H1 (cell line): ENCODE measurements around the gene CRPPA. TPM values are rescaled to one million over a fixed set of nuclear protein-coding genes. Genes with fewer than 3 reads are reported as not detected.
"Not testable (repeated sequence)": the region's sequence is repeated elsewhere in the genome, so short reads cannot be mapped to it uniquely, and the experiment has no call there.

Experiments
- CTCF ChIA-PET: fragments of 300-600 bp; sonication (Branson Sonifier 250); formaldehyde crosslinking; loops from one replicate; lab custom pipeline; 2021; ENCODE audit not compliant: partially characterized antibody; lab: Charles Lee
- POLR2A ChIA-PET: fragments of 300-600 bp; sonication (Branson Sonifier 250); formaldehyde crosslinking; loops from one replicate; lab custom pipeline; 2021; ENCODE audit warnings: inconsistent platforms; ENCODE audit not compliant: partially characterized antibody; lab: Charles Lee
- DNase-seq, 2 experiments: peaks; one replicate each; pipeline versions ENCODE4 v3.0.0 to v3.0.0-alpha.2; 2010 to 2022; ENCODE audit warnings: low spot score in 2 of 2, low read depth in 1 of 2, mixed read lengths in 1 of 2
- FAIRE-seq: peaks from 2 replicates; lab custom pipeline; 2011; peaks lifted over from hg19 to GRCh38; lab: Jason Lieb, UNC
- H2AFZ ChIP-seq: 2 replicates; pipeline ENCODE4 v1.8.1; 2012; ENCODE audit warnings: low read length, inconsistent platforms
- H2AK5ac ChIP-seq: 2 replicates; pipeline ENCODE4 v1.6.1; 2013; ENCODE audit warnings: low read depth, low read length
- H2BK120ac ChIP-seq: replicated peaks from 2 replicates; pipeline ENCODE3; 2013; ENCODE audit warnings: low read depth, low read length, inconsistent platforms
- H2BK12ac ChIP-seq: 2 replicates; pipeline ENCODE4 v1.6.1; 2013; ENCODE audit warnings: low read depth, low read length
- H2BK15ac ChIP-seq: 2 replicates; pipeline ENCODE4 v1.6.1; 2013; ENCODE audit warnings: low read length
- H2BK20ac ChIP-seq: 2 replicates; pipeline ENCODE4 v1.6.1; 2013; ENCODE audit warnings: low read length
- H2BK5ac ChIP-seq: 2 replicates; pipeline ENCODE4 v1.6.1; 2013; ENCODE audit warnings: low read depth, low read length
- H3K14ac ChIP-seq: 2 replicates; pipeline ENCODE4 v1.6.1; 2013; ENCODE audit warnings: inconsistent platforms; ENCODE audit not compliant: insufficient read length
- H3K18ac ChIP-seq: 2 replicates; pipeline ENCODE4 v1.6.1; 2013; ENCODE audit warnings: low read length; ENCODE audit errors: extremely low read depth
- H3K23ac ChIP-seq: 2 replicates; pipeline ENCODE4 v1.6.1; 2013; ENCODE audit warnings: inconsistent platforms; ENCODE audit not compliant: insufficient read length
- H3K23me2 ChIP-seq: 2 replicates; pipeline ENCODE4 v1.6.1; 2013; ENCODE audit warnings: low read depth, low read length
- H3K27ac ChIP-seq: 2 replicates; pipeline ENCODE4 v1.6.1; 2011; ENCODE audit warnings: low read depth, low read length, inconsistent platforms
- H3K27me3 ChIP-seq, 4 experiments: replicated peaks in 1 of 4; 1 replicate in 1 of 4; 2 replicates in 3 of 4; pipeline versions ENCODE4 v1.6.1 to v1.8.1; 2011 to 2013; ENCODE audit warnings: low read length in 3 of 4, mild to moderate bottlenecking in 3 of 4, inconsistent platforms in 2 of 4, mixed read lengths in 2 of 4, moderate library complexity in 1 of 4; ENCODE audit not compliant: control insufficient read depth in 3 of 4, insufficient read depth in 3 of 4; ENCODE audit errors: extremely low read depth in 1 of 4
- H3K36me3 ChIP-seq, 4 experiments: 2 replicates each; pipeline versions ENCODE4 v1.6.1 to v1.8.1; 2011 to 2013; ENCODE audit warnings: mild to moderate bottlenecking in 4 of 4, low read length in 3 of 4, moderate library complexity in 2 of 4, control low read depth in 1 of 4, inconsistent platforms in 1 of 4; ENCODE audit not compliant: insufficient read depth in 4 of 4, control insufficient read depth in 2 of 4
- H3K4ac ChIP-seq: replicated peaks from 2 replicates; pipeline ENCODE3; 2013; ENCODE audit warnings: low read length, low read depth, mixed read lengths, inconsistent platforms; ENCODE audit not compliant: insufficient read length
- H3K4me1 ChIP-seq, 4 experiments: replicated peaks in 1 of 4; 1 replicate in 1 of 4; 2 replicates in 3 of 4; pipeline versions ENCODE4 v1.6.1 to v1.8.1; 2011 to 2013; ENCODE audit warnings: low read length in 3 of 4, inconsistent platforms in 2 of 4, mixed read lengths in 1 of 4; ENCODE audit not compliant: insufficient read depth in 4 of 4, control insufficient read depth in 3 of 4
- H3K4me2 ChIP-seq, 2 experiments: 2 replicates each; pipeline versions ENCODE4 v1.6.1 to v1.8.1; 2011 to 2013; ENCODE audit warnings: low read depth in 2 of 2, low read length in 2 of 2, control low read depth in 1 of 2, inconsistent platforms in 1 of 2, mild to moderate bottlenecking in 1 of 2; ENCODE audit not compliant: insufficient read depth in 1 of 2
- H3K4me3 ChIP-seq, 4 experiments: fragments of 200-600, 300-600 bp in 1 of 4; sonication (generic), shearing (Covaris generic), sonication (Bioruptor Twin) in 1 of 4; 2 replicates each; pipeline versions ENCODE4 v1.5.1 to v1.8.1; 2011 to 2016; ENCODE audit warnings: low read length in 4 of 4, low read depth in 3 of 4, control low read depth in 2 of 4, inconsistent platforms in 2 of 4, mild to moderate bottlenecking in 2 of 4, mixed read lengths in 1 of 4, moderate library complexity in 1 of 4; ENCODE audit not compliant: insufficient read depth in 2 of 4; ENCODE audit errors: extremely low read depth in 1 of 4
- H3K56ac ChIP-seq: replicated peaks from 2 replicates; pipeline ENCODE3; 2013; ENCODE audit warnings: low read depth, mild to moderate bottlenecking, mixed read lengths, low read length, inconsistent platforms; ENCODE audit not compliant: insufficient read length
- H3K79me1 ChIP-seq: 2 replicates; pipeline ENCODE4 v1.6.1; 2013; ENCODE audit warnings: low read depth, low read length, control low read depth
- H3K79me2 ChIP-seq, 2 experiments: 2 replicates each; pipeline versions ENCODE4 v1.6.1 to v1.8.1; 2012 to 2013; ENCODE audit warnings: low read length in 2 of 2, mild to moderate bottlenecking in 2 of 2, inconsistent platforms in 1 of 2; ENCODE audit not compliant: insufficient read depth in 2 of 2, control insufficient read depth in 1 of 2
- H3K9ac ChIP-seq, 4 experiments: replicated peaks in 1 of 4; 1 replicate in 1 of 4; 2 replicates in 3 of 4; pipeline versions ENCODE4 v1.6.1 to v1.8.1; 2011 to 2013; ENCODE audit warnings: low read depth in 3 of 4, low read length in 3 of 4, control low read depth in 2 of 4, mild to moderate bottlenecking in 2 of 4, moderate library complexity in 2 of 4, inconsistent platforms in 1 of 4; ENCODE audit errors: extremely low read depth in 1 of 4
- H3K9me3 ChIP-seq, 2 experiments: 2 replicates each; pipeline versions ENCODE4 v1.6.1 to v1.8.1; 2012 to 2013; ENCODE audit warnings: mild to moderate bottlenecking in 2 of 2, moderate library complexity in 2 of 2, control low read depth in 1 of 2, inconsistent platforms in 1 of 2, low read depth in 1 of 2, low read length in 1 of 2, mixed read lengths in 1 of 2; ENCODE audit not compliant: insufficient read depth in 2 of 2
- H4K20me1 ChIP-seq, 2 experiments: replicated peaks in 1 of 2; 2 replicates each; pipeline versions ENCODE3 to v1.8.1; 2011 to 2013; ENCODE audit warnings: inconsistent platforms in 2 of 2, low read length in 2 of 2, mild to moderate bottlenecking in 1 of 2; ENCODE audit not compliant: insufficient read depth in 2 of 2, control insufficient read depth in 1 of 2
- H4K5ac ChIP-seq: 2 replicates; pipeline ENCODE4 v1.6.1; 2013; ENCODE audit warnings: low read length, low read depth, mixed read lengths, inconsistent platforms; ENCODE audit not compliant: insufficient read length
- H4K8ac ChIP-seq: 2 replicates; pipeline ENCODE4 v1.8.0; 2013; ENCODE audit warnings: mild to moderate bottlenecking, moderate library complexity, low read length, inconsistent platforms; ENCODE audit not compliant: insufficient read depth; ENCODE audit errors: extremely low read depth
- H4K91ac ChIP-seq: replicated peaks from 2 replicates; pipeline ENCODE3; 2013; ENCODE audit warnings: low read length, mixed read lengths, inconsistent platforms; ENCODE audit not compliant: insufficient read length
- NRF1 ChIP-seq: IDR thresholded peaks from 2 replicates; pipeline ENCODE4 v1.6.1; 2011; ENCODE audit warnings: mild to moderate bottlenecking, low read depth, low read length, improper control_type of control experiment
- SIRT6 ChIP-seq: IDR thresholded peaks from one replicate; pipeline ENCODE4 v1.7.1; 2012; ENCODE audit warnings: low read length, inconsistent platforms
- WGBS, 2 experiments: shearing (Covaris generic) in 1 of 2; methylation state at CpG; one replicate each; pipeline versions ENCODE4 v1.1.6 to v1.1.7; 2013 to 2015; ENCODE audit warnings: low lambda C conversion rate in 2 of 2, mixed read lengths in 2 of 2, inconsistent platforms in 1 of 2, low coverage in 1 of 2, missing lambda C conversion rate in 1 of 2; ENCODE audit not compliant: insufficient replicate concordance in 2 of 2, insufficient coverage in 1 of 2, insufficient read length in 1 of 2; ENCODE audit errors: extremely low coverage in 1 of 2, missing lambda C conversion rate in 1 of 2; 5-methylcytosine and 5-hydroxymethylcytosine counted together
- polyA plus RNA-seq, 7 experiments: library from polyadenylated mRNA; depleted of rRNA in 3 of 7; stranded (reverse) in 5 of 7; unstranded in 2 of 7; fragments of >200 nt in 5 of 7; fragments of 200-250 nt in 2 of 7; gene quantifications; 1 replicate in 5 of 7; 2 replicates in 1 of 7; 4 replicates in 1 of 7; pipeline versions ENCODE4 v1.2.1 to v1.2.3, GENCODE V29; 2011 to 2013; ENCODE audit warnings: missing spikeins in 2 of 7, mixed read lengths in 2 of 7
- total RNA-seq: library from RNA; stranded (reverse); fragmentation: NEBNext Ultra II Directional; extraction: Animal tissue kit (Norgen Biotek cat#: 25700); gene quantifications from 2 replicates; pipeline ENCODE4 v1.2.1, GENCODE V29; 2021

CRPPA gene
- total and polyA plus RNA-seq, 2 of the 8 experiments (the other 6 are each of a cell fraction or from before 2014, with no cell fraction given), result 0.23 to 0.39 TPM

GRCh38 chr7:16460789-16461493 lies 39.6 kb upstream of the CRPPA start (continued):
- TF ChIP-seq NRF1 (no peak), SIRT6 (no peak)

- H3K23ac ChIP-seq, H4K91ac ChIP-seq, H3K9ac ChIP-seq, FAIRE-seq, H4K20me1 ChIP-seq, H3K14ac ChIP-seq, POLR2A ChIA-PET, H3K27me3 ChIP-seq, H2BK12ac ChIP-seq, CTCF ChIA-PET, H3K18ac ChIP-seq, H3K4me1 ChIP-seq, H3K79me1 ChIP-seq, H3K23me2 ChIP-seq, H2AK5ac ChIP-seq, H2BK5ac ChIP-seq, DNase-seq, H3K27ac ChIP-seq, H3K4ac ChIP-seq, H2AFZ ChIP-seq, H3K36me3 ChIP-seq, H2BK120ac ChIP-seq, H3K56ac ChIP-seq, H2BK15ac ChIP-seq, H2BK20ac ChIP-seq, H3K9me3 ChIP-seq, H3K4me2 ChIP-seq, H4K5ac ChIP-seq, H3K79me2 ChIP-seq, H4K8ac ChIP-seq, H3K4me3 ChIP-seq: not testable (repeated sequence)
- WGBS, 2 experiments, result no CpG with 5 or more reads among the region's 1 CpG
These were observed 35.0 kb upstream of the CRPPA start for GRCh38 chr7:16456303-16456702.
